GM23248 (cell line): ENCODE measurements around the gene SYNRG.

Experiments
- EZH2 ChIP-seq: fragments of 200-600 bp; sonication (generic); IDR thresholded peaks from 2 replicates; pipeline ENCODE4 v1.6.1; 2018; ENCODE audit warnings: antibody characterized with exemption, mild to moderate bottlenecking; ENCODE audit not compliant: insufficient read depth, poor library complexity, severe bottlenecking
- EZH2phosphoT487 ChIP-seq: fragments of 200-600 bp; sonication (generic); IDR thresholded peaks from 2 replicates; pipeline ENCODE4 v1.6.1; 2018; ENCODE audit warnings: antibody characterized with exemption, moderate library complexity, mild to moderate bottlenecking, low read depth; ENCODE audit not compliant: insufficient read depth

- TF ChIP-seq EZH2phosphoT487 (no peak), EZH2 (no peak)
These were observed 114.8 kb downstream of the SYNRG start for GRCh38 chr17:37494401-37494831.
